Activated CD8-positive, alpha-beta T cell treated with anti-CD3 and anti-CD28 coated beads for 36 hours (primary cell): ENCODE measurements around the gene ZNF581. TPM values are rescaled to one million over a fixed set of nuclear protein-coding genes. Genes with fewer than 3 reads are reported as not detected.

Experiments used
- ATAC-seq: fragments of 200-7000 bp; cut with Tn5 transposase; one replicate; pipeline ENCODE4 v1.10.0; 2021; ENCODE audit warnings: mild to moderate bottlenecking, moderate library complexity
- CTCF ChIA-PET: fragments of 350-600 bp; sonication (Branson Sonifier 250); formaldehyde crosslinking; loops from one replicate; lab custom pipeline; 2021; ENCODE audit warnings: antibody characterized with exemption; lab: Charles Lee
- POLR2A ChIA-PET: fragments of 350-600 bp; sonication (Branson Sonifier 250); formaldehyde crosslinking; loops from one replicate; lab custom pipeline; 2021; ENCODE audit warnings: antibody characterized with exemption; lab: Charles Lee
- DNase-seq: peaks from one replicate; pipeline ENCODE4 v3.0.0-alpha.2; 2020
- H3K27ac Mint-ChIP-seq: one replicate; pipeline ENCODE4 v1.8.0; 2021; ENCODE audit warnings: mild to moderate bottlenecking, mixed read lengths
- H3K27me3 Mint-ChIP-seq: one replicate; pipeline ENCODE4 v1.8.0; 2021; ENCODE audit warnings: mixed read lengths
- H3K36me3 Mint-ChIP-seq: one replicate; pipeline ENCODE4 v1.8.0; 2021; ENCODE audit warnings: low read depth, mixed read lengths
- H3K4me1 Mint-ChIP-seq: one replicate; pipeline ENCODE4 v1.8.0; 2021; ENCODE audit warnings: low read depth, mixed read lengths
- H3K4me3 Mint-ChIP-seq: one replicate; pipeline ENCODE4 v1.8.0; 2021; ENCODE audit warnings: mild to moderate bottlenecking, moderate library complexity, mixed read lengths
- H3K9me3 Mint-ChIP-seq: one replicate; pipeline ENCODE4 v1.8.0; 2021; ENCODE audit warnings: mixed read lengths
- intact Hi-C: fragments of 100-400 bp; cut with micrococcal nuclease; formaldehyde crosslinking; loops from one replicate; pipeline ENCODE4 v1.10.0; 2022
- total RNA-seq, 2 experiments: library from RNA; stranded (reverse); gene quantifications; one replicate each; pipeline ENCODE4 v1.2.3, GENCODE V29; 2021
- TF ChIP-seq, protein P1 (sequence below): fragments of 200-600 bp; IDR thresholded peaks from one replicate; pipeline ENCODE4 v1.8.0; 2022; ENCODE audit warnings: antibody characterized with exemption, mild to moderate bottlenecking

ZNF581 gene
- total RNA-seq, 2 experiments from 2014 or later, result 30.4 to 34.5 TPM

GRCh38 chr19:55668603-55669348 lies 25.3 kb downstream of the ZNF581 start:
- TF ChIP-seq, protein P1, sequence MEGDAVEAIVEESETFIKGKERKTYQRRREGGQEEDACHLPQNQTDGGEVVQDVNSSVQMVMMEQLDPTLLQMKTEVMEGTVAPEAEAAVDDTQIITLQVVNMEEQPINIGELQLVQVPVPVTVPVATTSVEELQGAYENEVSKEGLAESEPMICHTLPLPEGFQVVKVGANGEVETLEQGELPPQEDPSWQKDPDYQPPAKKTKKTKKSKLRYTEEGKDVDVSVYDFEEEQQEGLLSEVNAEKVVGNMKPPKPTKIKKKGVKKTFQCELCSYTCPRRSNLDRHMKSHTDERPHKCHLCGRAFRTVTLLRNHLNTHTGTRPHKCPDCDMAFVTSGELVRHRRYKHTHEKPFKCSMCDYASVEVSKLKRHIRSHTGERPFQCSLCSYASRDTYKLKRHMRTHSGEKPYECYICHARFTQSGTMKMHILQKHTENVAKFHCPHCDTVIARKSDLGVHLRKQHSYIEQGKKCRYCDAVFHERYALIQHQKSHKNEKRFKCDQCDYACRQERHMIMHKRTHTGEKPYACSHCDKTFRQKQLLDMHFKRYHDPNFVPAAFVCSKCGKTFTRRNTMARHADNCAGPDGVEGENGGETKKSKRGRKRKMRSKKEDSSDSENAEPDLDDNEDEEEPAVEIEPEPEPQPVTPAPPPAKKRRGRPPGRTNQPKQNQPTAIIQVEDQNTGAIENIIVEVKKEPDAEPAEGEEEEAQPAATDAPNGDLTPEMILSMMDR, result no peak
- ATAC-seq, result no peak
- Mint-ChIP-seq H3K27ac (no peak overlapping the region), H3K36me3 (peaks cover 55% of the 10 kb centered on the region), H3K27me3 (no peaks in the 10 kb centered on the region), H3K4me3 (no peak overlapping the region), H3K4me1 (peaks cover 26% of the 10 kb centered on the region), H3K9me3 (no peaks in the 10 kb centered on the region)
- intact Hi-C loops, result no loop called here
- CTCF ChIA-PET, result no interaction called here
- no peak for DNase-seq
- POLR2A ChIA-PET, result interaction anchor here (0.8 to 7.5 kb wide), 4 partner anchors 9 to 30 kb away, joined by 3 to 57 read pairs (median 4); no protein-coding TSS in a partner anchor

DNA sequence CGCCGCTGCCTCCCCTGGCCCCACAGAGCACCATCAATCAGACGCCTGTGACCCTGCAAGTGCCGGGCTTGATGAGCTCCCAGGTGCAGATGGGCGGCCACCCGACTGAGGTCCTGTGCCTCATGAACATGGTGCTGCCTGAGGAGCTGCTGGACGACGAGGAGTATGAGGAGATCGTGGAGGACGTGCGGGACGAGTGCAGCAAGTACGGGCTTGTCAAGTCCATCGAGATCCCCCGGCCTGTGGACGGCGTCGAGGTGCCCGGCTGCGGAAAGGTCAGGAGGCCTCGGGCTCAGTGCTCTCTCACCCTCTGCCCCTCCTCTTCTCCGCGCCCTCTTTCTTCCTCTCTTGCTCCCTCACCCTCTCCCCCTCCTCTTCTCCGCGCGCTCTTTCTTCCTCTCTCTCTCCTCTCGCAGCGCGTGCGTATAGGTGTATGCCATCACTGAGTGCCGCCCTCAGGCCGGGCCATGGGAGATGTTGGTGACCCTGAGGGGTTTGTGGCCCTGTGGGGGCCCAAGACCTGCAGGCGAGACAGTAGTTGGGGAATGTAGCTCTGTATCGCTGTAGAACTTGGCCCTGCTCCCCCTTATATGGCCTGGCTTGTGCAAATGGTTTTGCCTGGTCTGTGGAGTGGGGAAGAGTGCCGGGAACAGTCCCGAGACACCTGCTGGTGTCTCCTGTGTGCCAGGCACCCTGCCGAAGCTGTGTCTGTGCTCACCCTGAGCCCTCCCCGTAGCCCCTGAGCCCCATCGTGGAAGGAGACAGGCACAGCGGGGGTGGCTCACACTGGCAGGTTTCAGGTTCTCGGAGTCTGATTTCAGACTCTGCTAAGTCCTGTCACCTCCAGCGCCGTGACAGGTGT lies 26.2 kb downstream of the ZNF581 start:
- H3K27me3 Mint-ChIP-seq, result no peaks in the 10 kb centered on the region
- TF ChIP-seq, protein P1, result no peak
- H3K4me1 Mint-ChIP-seq, result peaks cover 26% of the 10 kb centered on the region
- DNase-seq, result no peak
- POLR2A ChIA-PET, result interaction anchor here (1.0 to 7.5 kb wide), 3 partner anchors 10 to 16 kb away, joined by 3 to 57 read pairs (median 4); no protein-coding TSS in a partner anchor
- no peak overlapping the region for H3K4me3 Mint-ChIP-seq
- no peaks in the 10 kb centered on the region for H3K9me3 Mint-ChIP-seq
- no peak for ATAC-seq
- CTCF ChIA-PET, result no interaction called here
- intact Hi-C loops, result no loop called here
- peaks cover 50% of the 10 kb centered on the region for H3K36me3 Mint-ChIP-seq
- H3K27ac Mint-ChIP-seq, result no peak overlapping the region

GRCh38 chr19:55670280-55671053 lies 27.0 kb downstream of the ZNF581 start:
- ATAC-seq, result no peak
- no peak for DNase-seq
- CTCF ChIA-PET, result interaction anchor here (0.7 to 1.5 kb wide), 3 partner anchors 8 to 39 kb away, joined by 3 to 5 read pairs (median 4); no protein-coding TSS in a partner anchor
- H3K36me3 Mint-ChIP-seq, result peaks cover 49% of the 10 kb centered on the region
- no peak overlapping the region for H3K27ac Mint-ChIP-seq
- H3K9me3 Mint-ChIP-seq, result no peaks in the 10 kb centered on the region
- POLR2A ChIA-PET, result interaction anchor here (1.0 to 7.5 kb wide), 3 partner anchors 7 to 13 kb away, joined by 3 to 57 read pairs (median 6); no protein-coding TSS in a partner anchor
- intact Hi-C loops, result no loop called here
- H3K27me3 Mint-ChIP-seq, result no peaks in the 10 kb centered on the region
- H3K4me1 Mint-ChIP-seq, result peaks cover 26% of the 10 kb centered on the region
- TF ChIP-seq, protein P1, result no peak
- no peak overlapping the region for H3K4me3 Mint-ChIP-seq

GRCh38 chr19:55671054-55671378 lies 27.6 kb downstream of the ZNF581 start:
- Mint-ChIP-seq H3K36me3 (peaks cover 53% of the 10 kb centered on the region), H3K27ac (peak overlapping the region; percentile 34), H3K9me3 (no peaks in the 10 kb centered on the region), H3K4me3 (no peak overlapping the region), H3K4me1 (peaks cover 29% of the 10 kb centered on the region), H3K27me3 (no peaks in the 10 kb centered on the region)
- ChIA-PET CTCF (interaction anchor here (0.7 to 2.2 kb wide), 7 partner anchors 8 to 203 kb away, joined by 3 to 8 read pairs (median 3); partner anchors contain the start of gene CCDC106), POLR2A (interaction anchor here (0.6 to 7.5 kb wide), 4 partner anchors 8 to 1628 kb away, joined by 3 to 57 read pairs (median 5); no protein-coding TSS in a partner anchor)
- intact Hi-C loops, result no loop called here
- ATAC-seq (no peak), DNase-seq (no peak)
- TF ChIP-seq, protein P1, result no peak
